PC-3 (cell line): ENCODE results near the gene IRGC.

Experiments used
- CTCF ChIP-seq: fragments of 300-600 bp; sonication (generic); conservative IDR thresholded peaks from 2 replicates; pipeline ENCODE4 v1.5.1; 2017; ENCODE audit warnings: antibody characterized with exemption, low read depth, mild to moderate bottlenecking, low read length
- EZH2 ChIP-seq: fragments of 300-600 bp; sonication (generic); IDR thresholded peaks from one replicate; pipeline ENCODE4 v1.6.1; 2017; ENCODE audit warnings: antibody characterized with exemption, mild to moderate bottlenecking, low read length; ENCODE audit not compliant: unreplicated experiment
- EZH2phosphoT487 ChIP-seq: fragments of 300-600 bp; sonication (generic); IDR thresholded peaks from 2 replicates; pipeline ENCODE4 v1.6.1; 2018; ENCODE audit warnings: mild to moderate bottlenecking, antibody characterized with exemption, low read length, borderline replicate concordance

- TF ChIP-seq CTCF (no peak), EZH2 (no peak), EZH2phosphoT487 (no peak)
Observed at GRCh38 chr19:43681821-43682220, 34.1 kb upstream of the IRGC start.
